ENCODE measurements around the gene GPX2.

GPX2 gene

GRCh38 chr14:64942531-64943111 lies at the start of gene GPX2:
TSS of gene GPX2 (minus strand) at chr14:64942745. CDS start at chr14:64942726, 19 bp downstream.
- Mint-ChIP-seq H3K4me1 (peaks cover 43% of the 10 kb centered on the region), H3K27me3 (no peaks in the 10 kb centered on the region), H3K27ac (peak within 1 kb of the TSS; percentile 24), H3K4me3 (no peak within 1 kb of the TSS), H3K36me3 (peaks cover 40% of the 10 kb centered on the region), H3K9me3 (no peaks in the 10 kb centered on the region)
- CTCF ChIA-PET, result interaction anchor here (1.4 kb wide), 1 partner anchor 119 kb away, joined by 4 read pairs; no protein-coding TSS in a partner anchor
- no peak for DNase-seq

- H3K4me3 Mint-ChIP-seq, result no peak overlapping the region
- peaks cover 4% of the 10 kb centered on the region for H3K27me3 Mint-ChIP-seq
- H3K36me3 Mint-ChIP-seq, result peaks cover 24% of the 10 kb centered on the region
- H3K9me3 Mint-ChIP-seq, result no peaks in the 10 kb centered on the region
- DNase-seq, result no peak
- H3K4me1 Mint-ChIP-seq, result peaks cover 52% of the 10 kb centered on the region
- no peak overlapping the region for H3K27ac Mint-ChIP-seq
- CTCF ChIA-PET, result interaction anchor here (1.1 kb wide), 1 partner anchor 29 kb away, joined by 6 read pairs; no protein-coding TSS in a partner anchor
These were observed 48.4 kb upstream of the GPX2 start for GRCh38 chr14:64990939-64991338.

GRCh38 chr14:64990296-64990695 lies 47.8 kb upstream of the GPX2 start:
- peaks cover 5% of the 10 kb centered on the region for H3K27me3 Mint-ChIP-seq
- H3K4me3 Mint-ChIP-seq, result no peak overlapping the region
- peak overlapping the region; percentile 42 for H3K27ac Mint-ChIP-seq
- H3K9me3 Mint-ChIP-seq, result no peaks in the 10 kb centered on the region
- peaks cover 24% of the 10 kb centered on the region for H3K36me3 Mint-ChIP-seq
- peaks cover 54% of the 10 kb centered on the region for H3K4me1 Mint-ChIP-seq
- CTCF ChIA-PET, result interaction anchor here (1.1 kb wide), 1 partner anchor 30 kb away, joined by 6 read pairs; no protein-coding TSS in a partner anchor
- DNase-seq, result peak; percentile 35

GRCh38 chr14:64987438-64987767 lies 44.9 kb upstream of the GPX2 start:
- Mint-ChIP-seq H3K27ac (peak overlapping the region; percentile 93), H3K36me3 (peaks cover 23% of the 10 kb centered on the region), H3K4me1 (peaks cover 54% of the 10 kb centered on the region), H3K9me3 (no peaks in the 10 kb centered on the region), H3K4me3 (peak overlapping the region; percentile 85), H3K27me3 (peaks cover 21% of the 10 kb centered on the region)
- CTCF ChIA-PET, result interaction anchor here (0.6 to 5.2 kb wide), 8 partner anchors 11 to 428 kb away, joined by 3 to 29 read pairs (median 6); no protein-coding TSS in a partner anchor
- DNase-seq, result no peak

GRCh38 chr14:64986648-64987437 lies 44.3 kb upstream of the GPX2 start, which contains the start of gene FNTB:
TSS of gene FNTB (plus strand) at chr14:64986895. CDS start at chr14:64986954, 59 bp downstream.
- CTCF ChIA-PET, result interaction anchor here (0.6 to 5.2 kb wide), 22 partner anchors 8 to 838 kb away, joined by 3 to 29 read pairs (median 3); no protein-coding TSS in a partner anchor
- Mint-ChIP-seq H3K27ac (peak within 1 kb of the TSS; percentile 93), H3K36me3 (peaks cover 21% of the 10 kb centered on the region), H3K4me1 (peaks cover 52% of the 10 kb centered on the region), H3K27me3 (peaks cover 21% of the 10 kb centered on the region), H3K9me3 (no peaks in the 10 kb centered on the region), H3K4me3 (peak within 1 kb of the TSS; percentile 85)
- peak; percentile 95 for DNase-seq

GRCh38 chr14:64983439-64984310 lies 41.1 kb upstream of the GPX2 start:
- peaks cover 29% of the 10 kb centered on the region for H3K4me1 Mint-ChIP-seq
- peak; percentile 55 for DNase-seq
- H3K27ac Mint-ChIP-seq, result no peak overlapping the region
- CTCF ChIA-PET, result interaction anchor here (1.1 to 6.0 kb wide), 2 partner anchors 15 to 160 kb away, joined by 5 to 28 read pairs; no protein-coding TSS in a partner anchor
- H3K27me3 Mint-ChIP-seq, result peaks cover 37% of the 10 kb centered on the region
- H3K4me3 Mint-ChIP-seq, result peak overlapping the region; percentile 57
- peaks cover 3% of the 10 kb centered on the region for H3K36me3 Mint-ChIP-seq
- H3K9me3 Mint-ChIP-seq, result no peaks in the 10 kb centered on the region

- no peaks in the 10 kb centered on the region for H3K9me3 Mint-ChIP-seq
- no peaks in the 10 kb centered on the region for H3K36me3 Mint-ChIP-seq
- CTCF ChIA-PET, result interaction anchor here (6.0 kb wide), 1 partner anchor 156 kb away, joined by 28 read pairs; no protein-coding TSS in a partner anchor
- H3K4me1 Mint-ChIP-seq, result peaks cover 13% of the 10 kb centered on the region
- peaks cover 53% of the 10 kb centered on the region for H3K27me3 Mint-ChIP-seq
- no peak for DNase-seq
- no peak overlapping the region for H3K27ac Mint-ChIP-seq
- H3K4me3 Mint-ChIP-seq, result no peak overlapping the region
These were observed 37.0 kb upstream of the GPX2 start for GRCh38 chr14:64979336-64980074.

GRCh38 chr14:64974563-64974962 lies 32.0 kb upstream of the GPX2 start:
- CTCF ChIA-PET, result interaction anchor here (1.3 to 1.7 kb wide), 3 partner anchors 12 to 154 kb away, joined by 5 read pairs; no protein-coding TSS in a partner anchor
- H3K27ac Mint-ChIP-seq, result no peak overlapping the region
- H3K36me3 Mint-ChIP-seq, result no peaks in the 10 kb centered on the region
- H3K27me3 Mint-ChIP-seq, result peaks cover 61% of the 10 kb centered on the region
- no peak overlapping the region for H3K4me3 Mint-ChIP-seq
- H3K4me1 Mint-ChIP-seq, result peaks cover 18% of the 10 kb centered on the region
- DNase-seq, result no peak
- H3K9me3 Mint-ChIP-seq, result no peaks in the 10 kb centered on the region

- peaks cover 59% of the 10 kb centered on the region for H3K27me3 Mint-ChIP-seq
- no peaks in the 10 kb centered on the region for H3K9me3 Mint-ChIP-seq
- no peak overlapping the region for H3K4me3 Mint-ChIP-seq
- no peak for DNase-seq
- H3K36me3 Mint-ChIP-seq, result no peaks in the 10 kb centered on the region
- no peak overlapping the region for H3K27ac Mint-ChIP-seq
- CTCF ChIA-PET, result interaction anchor here (1.0 to 1.7 kb wide), 3 partner anchors 12 to 153 kb away, joined by 4 to 5 read pairs (median 5); partner anchors contain the start of gene FNTB
- H3K4me1 Mint-ChIP-seq, result peaks cover 18% of the 10 kb centered on the region
These were observed 31.3 kb upstream of the GPX2 start for GRCh38 chr14:64973826-64974225.

- peaks cover 18% of the 10 kb centered on the region for H3K4me1 Mint-ChIP-seq
- peaks cover 54% of the 10 kb centered on the region for H3K27me3 Mint-ChIP-seq
- H3K27ac Mint-ChIP-seq, result no peak overlapping the region
- peak overlapping the region; percentile 80 for H3K4me3 Mint-ChIP-seq
- no peaks in the 10 kb centered on the region for H3K36me3 Mint-ChIP-seq
- DNase-seq, result no peak
- H3K9me3 Mint-ChIP-seq, result no peaks in the 10 kb centered on the region
- CTCF ChIA-PET, result interaction anchor here (1.0 kb wide), 1 partner anchor 13 kb away, joined by 4 read pairs; the partner anchor contains the start of gene FNTB
These were observed 30.5 kb upstream of the GPX2 start for GRCh38 chr14:64973026-64973442.

GRCh38 chr14:64971943-64972791 lies 29.6 kb upstream of the GPX2 start, which contains the start of gene RAB15:
TSS of gene RAB15 (minus strand) at chr14:64972336. CDS start at chr14:64972076, 260 bp downstream.
- CTCF ChIA-PET, result no interaction called here
- Mint-ChIP-seq H3K4me1 (peaks cover 18% of the 10 kb centered on the region), H3K9me3 (no peaks in the 10 kb centered on the region), H3K27ac (no peak within 1 kb of the TSS), H3K27me3 (peaks cover 46% of the 10 kb centered on the region), H3K36me3 (no peaks in the 10 kb centered on the region), H3K4me3 (peak within 1 kb of the TSS; percentile 80)
- DNase-seq, result peak; percentile 66

- Mint-ChIP-seq H3K4me1 (peaks cover 15% of the 10 kb centered on the region), H3K4me3 (peak overlapping the region; percentile 71), H3K27me3 (peaks cover 40% of the 10 kb centered on the region), H3K36me3 (peaks cover 1% of the 10 kb centered on the region), H3K27ac (no peak overlapping the region), H3K9me3 (no peaks in the 10 kb centered on the region)
- CTCF ChIA-PET, result interaction anchor here (1.2 to 1.8 kb wide), 2 partner anchors 9 to 18 kb away, joined by 3 to 6 read pairs; no protein-coding TSS in a partner anchor
- DNase-seq, result no peak
These were observed 29.0 kb upstream of the GPX2 start for GRCh38 chr14:64971491-64971942.

Data from activated naive CD4-positive, alpha-beta T cell treated with anti-CD3 and anti-CD28 coated beads, Interleukin-2, amount 10 ng/mL, durations not matched to agents 7 days and 5 days (primary cell).